Mesodermal cell (in vitro differentiated cells): ENCODE data around the gene KTI12.

Source experiments
- H3K27ac ChIP-seq: 2 replicates; pipeline ENCODE4 v1.7.0; 2013; ENCODE audit warnings: mild to moderate bottlenecking, low read depth, low read length, moderate library complexity; ENCODE audit not compliant: severe bottlenecking
- H3K36me3 ChIP-seq: 2 replicates; pipeline ENCODE4 v1.7.1; 2013; ENCODE audit warnings: mild to moderate bottlenecking, low read length, moderate library complexity; ENCODE audit not compliant: control insufficient read depth, insufficient read depth
- H3K4me1 ChIP-seq: one replicate; pipeline ENCODE4 v1.7.1; 2013; ENCODE audit warnings: mild to moderate bottlenecking, low read length; ENCODE audit not compliant: insufficient read depth, control insufficient read depth, poor library complexity, severe bottlenecking
- H3K4me3 ChIP-seq: 2 replicates; pipeline ENCODE4 v1.7.0; 2013; ENCODE audit warnings: low read length, control low read depth, mild to moderate bottlenecking; ENCODE audit not compliant: insufficient read depth, poor library complexity, severe bottlenecking; ENCODE audit errors: extremely low read depth
- H3K9me3 ChIP-seq: 2 replicates; pipeline ENCODE4 v1.7.1; 2013; ENCODE audit warnings: mild to moderate bottlenecking, low read length, moderate library complexity; ENCODE audit not compliant: control insufficient read depth
- WGBS, 2 experiments: methylation state at CpG; one replicate each; pipeline ENCODE4 v1.1.5; 2013; ENCODE audit warnings: missing lambda C conversion rate in 2 of 2; ENCODE audit not compliant: insufficient coverage in 2 of 2; 5-methylcytosine and 5-hydroxymethylcytosine counted together

Gene KTI12

DNA sequence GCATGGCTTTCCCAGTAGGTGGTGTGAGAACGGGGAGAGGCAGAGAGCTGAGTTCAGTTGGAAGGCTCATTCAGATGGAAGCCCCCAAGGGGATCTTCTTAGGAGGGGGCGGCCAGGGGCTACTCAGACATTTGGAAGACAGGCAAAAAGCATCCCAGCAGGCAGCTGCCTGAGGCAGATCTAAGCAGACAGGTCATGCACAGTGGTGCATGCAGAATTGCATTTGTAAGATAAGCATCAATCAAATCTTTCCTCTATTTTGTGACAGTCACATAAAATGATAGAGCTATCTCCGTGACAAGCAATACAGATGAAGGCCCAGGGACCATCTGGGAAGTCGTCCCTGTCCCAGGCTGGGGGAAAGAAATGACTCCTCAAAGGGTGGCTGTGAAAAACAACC lies 46.9 kb downstream of the KTI12 start:
- Histone ChIP-seq H3K9me3 (no peaks in the 10 kb centered on the region), H3K4me3 (no peak overlapping the region), H3K36me3 (peaks cover 3% of the 10 kb centered on the region), H3K27ac (no peak overlapping the region), H3K4me1 (no peaks in the 10 kb centered on the region)
- 76 to 85% methylated on average over 3 to 4 of the region's 4 CpGs for WGBS, 2 experiments

- peaks cover 3% of the 10 kb centered on the region for H3K36me3 ChIP-seq
- no peaks in the 10 kb centered on the region for H3K9me3 ChIP-seq
- no peak overlapping the region for H3K4me3 ChIP-seq
- WGBS, 2 experiments = 83% methylated on average over 2 of the region's 3 CpGs; no CpG with 5 or more reads in 1 of the 2 experiments
- peaks cover 5% of the 10 kb centered on the region for H3K4me1 ChIP-seq
- no peak overlapping the region for H3K27ac ChIP-seq
These were observed 51.4 kb downstream of the KTI12 start for GRCh38 chr1:51982161-51982560.
